Gastrocnemius medialis (tissue), 4 donors: ENCODE results near the gene APOBEC3H. TPM values are rescaled to one million over a fixed set of nuclear protein-coding genes. Genes with fewer than 3 reads are reported as not detected.

Experiments used
- ATAC-seq, 2 donors: fragments of 150-250 bp; one replicate each; pipeline ENCODE4 v1.9.1; 2016
- DNase-seq, 2 donors: peaks; one replicate each; pipeline ENCODE4 v3.0.0-alpha.2; 2019
- H3K27ac ChIP-seq, 4 donors: fragments of 200-600 bp; sonication (generic); 1 replicate in 1 of 4; 2 replicates in 3 of 4; pipeline ENCODE4 v1.5.1; 2016 to 2018; ENCODE audit warnings: mild to moderate bottlenecking in 2 of 4, moderate library complexity in 1 of 4
- H3K27me3 ChIP-seq, 3 donors: fragments of 200-600 bp; sonication (generic) in 2 of 3; 1 replicate in 1 of 3; 2 replicates in 2 of 3; pipeline versions ENCODE4 v1.5.1 to v1.6.0; 2016 to 2019; ENCODE audit warnings: mild to moderate bottlenecking in 1 of 3, moderate library complexity in 1 of 3
- H3K36me3 ChIP-seq, 2 donors: fragments of 200-600 bp; sonication (generic) in 1 of 2; one replicate each; pipeline ENCODE4 v1.5.1; 2017 to 2018
- H3K4me1 ChIP-seq, 2 donors: fragments of 200-600 bp; sonication (generic) in 1 of 2; one replicate each; pipeline ENCODE4 v1.5.1; 2016 to 2017; ENCODE audit warnings: mild to moderate bottlenecking in 2 of 2
- H3K4me3 ChIP-seq, 4 donors: fragments of 200-600 bp; sonication (generic) in 3 of 4; 1 replicate in 1 of 4; 2 replicates in 3 of 4; pipeline ENCODE4 v1.5.1; 2016 to 2019; ENCODE audit warnings: mild to moderate bottlenecking in 2 of 4
- H3K9me3 ChIP-seq, 3 donors: fragments of 200-600 bp; sonication (generic) in 2 of 3; 1 replicate in 1 of 3; 2 replicates in 2 of 3; pipeline ENCODE4 v1.5.1; 2016 to 2019
- POLR2A ChIP-seq, 2 donors: fragments of 450-650 bp; IDR thresholded peaks; one replicate each; pipeline ENCODE4 v1.6.1; 2017; ENCODE audit warnings: antibody characterized with exemption in 2 of 2, mild to moderate bottlenecking in 2 of 2, moderate library complexity in 2 of 2
- in situ Hi-C, 4 donors: fragments of 200-750 bp; cut with MboI; loops; one replicate each; pipeline versions ENCODE4 v1.15.0 to v1.8.0; 2017; ENCODE audit warnings: low sequenced_read_pairs in 4 of 4
- intact Hi-C: fragments of 100-400 bp; cut with DNase I; formaldehyde crosslinking; loops from one replicate; pipeline ENCODE4 v1.15.1; 2023; ENCODE audit warnings: low total_unique reads
- total RNA-seq, 4 donors: library from RNA; depleted of rRNA; stranded (reverse); fragments of >200 nt; gene quantifications; one replicate each; pipeline versions ENCODE4 v1.1.0 to v1.2.3, GENCODE V29; 2016
- TF ChIP-seq, protein P1 (sequence below), 5 experiments: fragments of 450-650 bp in 3 of 5; fragments of 200-600 bp in 2 of 5; sonication (generic) in 2 of 5; IDR thresholded peaks in 4 of 5; conservative IDR thresholded peaks in 1 of 5; 1 replicate in 4 of 5; 2 replicates in 1 of 5; pipeline ENCODE4 v1.5.1; 2016 to 2019; ENCODE audit warnings: antibody characterized with exemption in 5 of 5, mild to moderate bottlenecking in 3 of 5, moderate library complexity in 3 of 5

APOBEC3H gene
- total RNA-seq, 4 donors from 2014 or later, result not detected

DNA sequence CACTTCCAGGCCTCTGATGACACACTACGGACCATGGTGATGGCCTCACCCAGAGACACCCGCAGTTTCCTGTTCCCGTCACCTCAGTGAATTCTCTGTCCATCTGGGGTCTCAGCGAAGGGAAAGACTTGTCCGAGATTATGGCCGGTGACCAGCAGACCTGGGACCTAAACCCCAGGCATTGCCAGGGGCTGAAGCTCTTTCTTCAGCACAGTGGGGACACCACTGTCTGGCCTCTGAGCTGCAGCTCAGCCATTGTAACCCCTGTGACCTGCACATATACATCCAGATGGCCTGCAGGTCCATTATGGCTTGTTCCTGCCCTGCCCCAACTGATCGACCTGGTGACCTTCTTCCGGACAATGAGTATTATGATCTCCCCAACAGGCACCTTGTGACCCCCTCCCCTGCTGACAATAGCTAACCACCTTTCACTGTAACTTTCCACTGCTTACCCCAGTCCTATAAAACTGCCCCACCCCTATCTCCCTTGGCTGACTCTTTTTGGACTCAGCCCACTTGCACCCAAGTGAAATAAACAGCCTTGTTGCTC lies 33.2 kb downstream of the APOBEC3H start:
- Histone ChIP-seq H3K27me3 (no peaks in the 10 kb centered on the region), H3K4me3 (no peak overlapping the region), H3K36me3 (peaks cover 0 to 27% of the 10 kb centered on the region in 2 donors), H3K27ac (no peak overlapping the region), H3K9me3 (no peaks in the 10 kb centered on the region), H3K4me1 (no peaks in the 10 kb centered on the region)
- intact Hi-C loops, result no loop called here
- in situ Hi-C loops, result no loop called here
- ATAC-seq (no peak), DNase-seq (no peak)
- no peak for TF ChIP-seq POLR2A (IDR thresholded peaks at IDR 0.05)
- TF ChIP-seq, protein P1, sequence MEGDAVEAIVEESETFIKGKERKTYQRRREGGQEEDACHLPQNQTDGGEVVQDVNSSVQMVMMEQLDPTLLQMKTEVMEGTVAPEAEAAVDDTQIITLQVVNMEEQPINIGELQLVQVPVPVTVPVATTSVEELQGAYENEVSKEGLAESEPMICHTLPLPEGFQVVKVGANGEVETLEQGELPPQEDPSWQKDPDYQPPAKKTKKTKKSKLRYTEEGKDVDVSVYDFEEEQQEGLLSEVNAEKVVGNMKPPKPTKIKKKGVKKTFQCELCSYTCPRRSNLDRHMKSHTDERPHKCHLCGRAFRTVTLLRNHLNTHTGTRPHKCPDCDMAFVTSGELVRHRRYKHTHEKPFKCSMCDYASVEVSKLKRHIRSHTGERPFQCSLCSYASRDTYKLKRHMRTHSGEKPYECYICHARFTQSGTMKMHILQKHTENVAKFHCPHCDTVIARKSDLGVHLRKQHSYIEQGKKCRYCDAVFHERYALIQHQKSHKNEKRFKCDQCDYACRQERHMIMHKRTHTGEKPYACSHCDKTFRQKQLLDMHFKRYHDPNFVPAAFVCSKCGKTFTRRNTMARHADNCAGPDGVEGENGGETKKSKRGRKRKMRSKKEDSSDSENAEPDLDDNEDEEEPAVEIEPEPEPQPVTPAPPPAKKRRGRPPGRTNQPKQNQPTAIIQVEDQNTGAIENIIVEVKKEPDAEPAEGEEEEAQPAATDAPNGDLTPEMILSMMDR (IDR thresholded peaks at IDR 0.05 in 4 of 5, conservative IDR thresholded peaks at IDR 0.05 in 1 of 5), result no peak

DNA sequence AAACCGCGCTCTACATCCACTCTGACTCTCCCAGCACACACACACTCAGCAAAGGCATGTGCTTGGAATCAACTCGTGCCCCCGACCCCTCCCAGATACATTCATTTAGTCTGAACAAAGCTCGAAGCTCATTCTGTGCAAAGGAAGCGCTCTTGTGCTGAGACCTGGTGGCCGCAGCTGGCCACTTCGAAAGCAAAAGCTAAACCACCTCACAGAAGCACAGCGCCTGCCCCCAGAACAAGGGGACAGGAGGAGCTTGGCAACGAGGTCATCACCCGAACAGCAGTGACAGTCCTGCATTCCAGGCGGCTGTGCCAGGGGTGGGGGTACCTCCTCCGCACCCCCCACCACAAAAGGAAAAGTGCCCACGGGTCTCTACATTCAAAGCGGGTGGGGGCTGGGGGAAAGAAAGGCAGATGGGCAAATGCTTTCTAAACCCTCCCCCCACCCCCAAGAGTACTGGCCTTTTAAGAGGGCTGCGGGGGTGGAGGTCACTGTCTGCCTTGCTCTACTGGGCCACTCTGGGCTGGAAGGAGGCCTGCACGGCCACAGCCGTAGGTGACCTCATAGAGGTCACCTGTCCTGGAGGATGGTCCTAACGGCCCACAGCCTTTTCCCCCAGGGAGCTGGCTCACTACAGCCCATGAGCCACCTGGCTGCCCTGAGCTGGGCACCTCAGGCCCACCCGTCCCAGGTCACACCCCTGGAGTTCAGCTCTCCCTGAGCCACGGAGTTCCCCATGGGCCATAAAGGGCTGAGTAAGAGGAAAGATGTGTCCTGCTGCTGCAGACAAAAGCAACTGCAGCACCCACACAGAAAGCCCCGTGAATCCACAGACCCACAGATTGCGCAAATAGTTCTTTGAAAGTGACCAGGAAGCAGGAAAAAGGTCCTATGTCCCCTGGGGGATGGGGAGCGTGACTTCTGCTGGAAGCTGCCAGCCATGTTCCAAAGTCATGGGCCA lies 34.1 kb downstream of the APOBEC3H start:
- H3K9me3 ChIP-seq, result no peaks in the 10 kb centered on the region
- H3K4me1 ChIP-seq, result no peaks in the 10 kb centered on the region
- no peak for DNase-seq
- in situ Hi-C loops, result no loop called here
- no peaks in the 10 kb centered on the region for H3K27me3 ChIP-seq
- peaks cover 0 to 27% of the 10 kb centered on the region in 2 donors for H3K36me3 ChIP-seq
- ATAC-seq, result no peak
- no peak overlapping the region for H3K27ac ChIP-seq
- TF ChIP-seq, protein P1 (IDR thresholded peaks at IDR 0.05 in 4 of 5, conservative IDR thresholded peaks at IDR 0.05 in 1 of 5), result no peak
- no peak for TF ChIP-seq POLR2A (IDR thresholded peaks at IDR 0.05)
- no peak overlapping the region for H3K4me3 ChIP-seq
- intact Hi-C loops, result no loop called here

DNA sequence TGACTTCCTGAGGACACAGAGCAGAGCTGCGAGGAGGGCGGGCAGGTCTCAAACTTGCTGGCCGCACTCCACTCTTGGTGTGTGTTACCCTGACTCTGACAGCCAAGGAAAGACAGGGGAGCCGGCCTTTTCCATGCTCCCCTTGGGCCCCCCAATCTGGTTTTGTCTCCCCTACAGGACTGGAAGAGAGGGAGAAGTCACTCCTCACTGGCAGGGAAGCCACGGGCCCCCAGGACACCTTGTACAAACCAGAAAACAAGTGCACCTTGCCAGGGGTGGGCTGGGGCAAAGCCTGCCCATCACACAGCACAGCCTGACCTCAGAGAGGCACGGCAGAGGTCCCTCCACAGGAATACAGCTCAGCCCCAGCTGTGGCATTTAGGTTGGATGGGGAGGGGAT lies 35.2 kb downstream of the APOBEC3H start:
- intact Hi-C loops (no loop called here), in situ Hi-C loops (no loop called here)

DNA sequence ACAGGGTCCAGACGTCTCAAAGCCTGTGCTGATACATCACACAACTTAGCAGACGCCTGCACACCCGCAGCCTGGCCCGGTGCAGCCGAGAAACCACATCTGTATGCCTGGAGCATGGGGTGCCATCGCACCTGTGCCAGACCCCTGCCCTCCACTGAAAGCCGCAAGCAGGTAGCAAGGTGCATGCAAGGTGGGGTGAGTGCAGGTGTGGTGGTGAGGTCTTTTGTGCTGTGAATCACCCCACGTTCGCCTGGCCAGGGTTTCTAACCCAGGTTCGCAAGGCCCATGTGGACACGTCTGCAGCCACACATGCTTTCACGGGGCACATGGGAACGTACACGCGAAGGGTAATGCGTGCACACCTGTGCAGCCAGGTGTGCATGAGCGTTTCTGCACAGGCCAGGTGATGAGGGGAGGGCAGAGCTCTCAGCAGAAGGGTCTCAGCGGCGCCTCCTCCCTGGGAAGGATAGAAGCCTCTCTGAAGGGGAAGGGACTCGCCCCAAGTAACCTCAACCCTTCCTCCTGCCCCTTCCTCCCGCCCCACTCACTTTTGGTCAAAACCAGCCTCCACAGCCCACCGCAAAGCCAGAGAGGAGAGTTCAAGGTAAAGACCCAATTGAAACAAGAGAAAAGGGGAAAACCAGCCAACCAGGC lies 36.0 kb downstream of the APOBEC3H start:
- ATAC-seq, result no peak
- no peaks in the 10 kb centered on the region for H3K9me3 ChIP-seq
- intact Hi-C loops, result no loop called here
- H3K36me3 ChIP-seq, result peaks cover 0 to 27% of the 10 kb centered on the region in 2 donors
- DNase-seq, result no peak
- no peak overlapping the region for H3K27ac ChIP-seq
- no peak overlapping the region for H3K4me3 ChIP-seq
- in situ Hi-C loops, result no loop called here
- H3K4me1 ChIP-seq, result no peaks in the 10 kb centered on the region
- H3K27me3 ChIP-seq, result no peaks in the 10 kb centered on the region
- no peak for TF ChIP-seq POLR2A (IDR thresholded peaks at IDR 0.05)
- TF ChIP-seq, protein P1 (IDR thresholded peaks at IDR 0.05 in 4 of 5, conservative IDR thresholded peaks at IDR 0.05 in 1 of 5), result no peak

More for the DNA sequence above, 35.2 kb downstream of the APOBEC3H start:
- TF ChIP-seq, protein P1 (IDR thresholded peaks at IDR 0.05 in 4 of 5, conservative IDR thresholded peaks at IDR 0.05 in 1 of 5), result no peak
- no peak for TF ChIP-seq POLR2A (IDR thresholded peaks at IDR 0.05)
- DNase-seq, result no peak
- no peaks in the 10 kb centered on the region for H3K27me3 ChIP-seq
- H3K27ac ChIP-seq, result no peak overlapping the region
- ATAC-seq, result no peak
- no peaks in the 10 kb centered on the region for H3K9me3 ChIP-seq
- no peaks in the 10 kb centered on the region for H3K4me1 ChIP-seq
- peaks cover 0 to 27% of the 10 kb centered on the region in 2 donors for H3K36me3 ChIP-seq
- H3K4me3 ChIP-seq, result no peak overlapping the region
